CD8-positive, alpha-beta memory T cell (primary cell): ENCODE data around the gene FAM131A. TPM values are rescaled to one million over a fixed set of nuclear protein-coding genes. Genes with fewer than 3 reads are reported as not detected.

Experiments used
- CTCF ChIA-PET: fragments of 350-600 bp; sonication (Branson Sonifier 250); formaldehyde crosslinking; loops from one replicate; lab custom pipeline; 2021; ENCODE audit warnings: antibody characterized with exemption; lab: Charles Lee
- POLR2A ChIA-PET: fragments of 350-600 bp; sonication (Branson Sonifier 250); formaldehyde crosslinking; loops from one replicate; lab custom pipeline; 2021; ENCODE audit warnings: antibody characterized with exemption; lab: Charles Lee
- DNase-seq, 5 donors: peaks; one replicate each; pipeline versions ENCODE4 v3.0.0 to v3.0.0-alpha.2; 2020 to 2022; ENCODE audit warnings: mixed read lengths in 1 of 5
- H3K27ac ChIP-seq: one replicate; pipeline ENCODE4 v1.7.0; 2013; ENCODE audit warnings: low read depth, mild to moderate bottlenecking, low read length, moderate library complexity
- H3K27me3 ChIP-seq: 2 replicates; pipeline ENCODE4 v1.7.0; 2013; ENCODE audit warnings: low read length, mild to moderate bottlenecking; ENCODE audit not compliant: insufficient read depth, poor library complexity, severe bottlenecking
- H3K36me3 ChIP-seq: 2 replicates; pipeline ENCODE4 v1.7.0; 2013; ENCODE audit warnings: mild to moderate bottlenecking, low read length, moderate library complexity; ENCODE audit not compliant: insufficient read depth
- H3K4me1 ChIP-seq: 2 replicates; pipeline ENCODE4 v1.7.0; 2013; ENCODE audit warnings: mild to moderate bottlenecking, low read length, moderate library complexity; ENCODE audit not compliant: insufficient read depth
- H3K4me3 ChIP-seq: 2 replicates; pipeline ENCODE4 v1.7.0; 2013; ENCODE audit warnings: mild to moderate bottlenecking, low read length
- H3K9me3 ChIP-seq: 2 replicates; pipeline ENCODE4 v1.7.0; 2013; ENCODE audit warnings: mild to moderate bottlenecking, low read length
- H3K27ac Mint-ChIP-seq, 8 donors: one replicate each; pipeline ENCODE4 v1.8.0; 2020 to 2021; ENCODE audit warnings: mixed read lengths in 8 of 8, mild to moderate bottlenecking in 6 of 8, inconsistent platforms in 3 of 8, moderate library complexity in 3 of 8
- H3K27me3 Mint-ChIP-seq, 2 donors: one replicate each; pipeline ENCODE4 v1.8.0; 2020 to 2021; ENCODE audit warnings: mixed read lengths in 2 of 2, mild to moderate bottlenecking in 1 of 2, moderate library complexity in 1 of 2
- H3K36me3 Mint-ChIP-seq, 3 donors: one replicate each; pipeline ENCODE4 v1.8.0; 2020 to 2021; ENCODE audit warnings: mixed read lengths in 3 of 3, inconsistent platforms in 1 of 3, mild to moderate bottlenecking in 1 of 3
- H3K4me1 Mint-ChIP-seq, 3 donors: one replicate each; pipeline ENCODE4 v1.8.0; 2020 to 2021; ENCODE audit warnings: mixed read lengths in 3 of 3, inconsistent platforms in 1 of 3, mild to moderate bottlenecking in 1 of 3
- H3K4me3 Mint-ChIP-seq, 7 donors: one replicate each; pipeline ENCODE4 v1.8.0; 2020 to 2021; ENCODE audit warnings: mixed read lengths in 7 of 7, mild to moderate bottlenecking in 6 of 7, moderate library complexity in 4 of 7, inconsistent platforms in 2 of 7
- H3K9me3 Mint-ChIP-seq, 5 donors: one replicate each; pipeline ENCODE4 v1.8.0; 2020 to 2022; ENCODE audit warnings: mixed read lengths in 5 of 5, mild to moderate bottlenecking in 3 of 5, moderate library complexity in 2 of 5, inconsistent platforms in 1 of 5
- polyA plus RNA-seq: library from polyadenylated mRNA; unstranded; fragments of 300-500 nt; fragmentation: Illumina TruSeq; gene quantifications from one replicate; pipeline ENCODE4 v1.2.3, GENCODE V29; 2021
- total RNA-seq, 2 experiments: library from RNA; stranded (reverse); gene quantifications; one replicate each; pipeline ENCODE4 v1.2.3, GENCODE V29; 2021

Gene FAM131A
- total and polyA plus RNA-seq, 3 experiments from 2014 or later = 2.2 to 2.4 (median 2.2) TPM

DNA sequence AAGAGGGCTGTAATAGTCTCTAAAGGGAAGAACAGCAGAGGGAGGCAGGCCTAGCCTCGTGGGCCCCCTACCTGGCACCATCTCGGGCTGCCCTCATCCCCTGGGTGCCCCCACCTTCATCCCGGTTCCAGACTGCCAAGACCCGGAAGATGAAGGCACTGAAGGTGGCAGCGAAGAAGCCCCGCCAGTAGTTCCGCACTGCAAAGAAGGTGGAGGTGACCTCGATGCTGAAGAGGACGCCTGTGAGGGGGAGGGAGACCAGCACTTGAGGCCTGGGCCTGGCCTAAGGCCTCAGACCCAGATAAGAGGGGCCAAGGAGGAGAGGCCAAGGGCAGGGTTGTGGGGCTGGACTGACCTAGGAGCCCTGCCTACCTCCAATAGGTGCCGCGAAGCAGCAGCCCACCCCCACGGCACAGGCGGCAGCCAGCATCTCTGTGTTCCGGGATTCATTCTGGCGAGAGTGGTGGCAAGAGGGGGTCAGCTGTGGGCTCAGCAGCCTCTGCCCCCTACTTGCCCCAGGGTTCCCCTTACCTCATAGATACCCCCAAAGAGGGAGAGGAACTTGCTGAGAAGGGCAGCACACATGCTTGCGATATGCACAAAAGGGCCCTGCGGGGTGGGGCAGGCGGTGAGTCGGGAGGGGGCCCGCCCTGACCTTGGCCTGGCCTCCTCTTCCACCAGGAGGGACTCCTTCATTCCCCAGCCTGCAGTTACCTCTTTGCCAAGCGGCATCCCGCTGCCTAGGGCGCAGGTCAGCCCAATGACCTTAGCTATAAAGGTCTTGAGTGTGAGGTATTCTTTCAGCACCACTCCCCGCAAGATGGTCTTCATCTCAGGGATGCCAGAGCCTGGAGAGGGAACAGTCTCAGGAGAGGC, 20.1 kb downstream of the FAM131A start:
- ChIA-PET CTCF (interaction anchor here (1.2 to 1.5 kb wide), 3 partner anchors 14 to 185 kb away, joined by 3 read pairs; no protein-coding TSS in a partner anchor), POLR2A (no interaction called here)
- DNase-seq = no peak
- Mint-ChIP-seq H3K4me1 (peaks cover 5 to 10% (median 8%) of the 10 kb centered on the region in 3 donors), H3K36me3 (peaks cover 0 to 5% (median 0%) of the 10 kb centered on the region in 3 donors), H3K4me3 (peak overlapping the region in 1 of 7 donors; percentile 69), H3K27me3 (no peaks in the 10 kb centered on the region), H3K27ac (peak overlapping the region in 1 of 8 donors; percentile 39), H3K9me3 (no peaks in the 10 kb centered on the region)
- Histone ChIP-seq H3K27me3 (no peaks in the 10 kb centered on the region), H3K4me3 (no peak overlapping the region), H3K27ac (no peak overlapping the region), H3K9me3 (no peaks in the 10 kb centered on the region), H3K36me3 (no peaks in the 10 kb centered on the region), H3K4me1 (peaks cover 13% of the 10 kb centered on the region)

DNA sequence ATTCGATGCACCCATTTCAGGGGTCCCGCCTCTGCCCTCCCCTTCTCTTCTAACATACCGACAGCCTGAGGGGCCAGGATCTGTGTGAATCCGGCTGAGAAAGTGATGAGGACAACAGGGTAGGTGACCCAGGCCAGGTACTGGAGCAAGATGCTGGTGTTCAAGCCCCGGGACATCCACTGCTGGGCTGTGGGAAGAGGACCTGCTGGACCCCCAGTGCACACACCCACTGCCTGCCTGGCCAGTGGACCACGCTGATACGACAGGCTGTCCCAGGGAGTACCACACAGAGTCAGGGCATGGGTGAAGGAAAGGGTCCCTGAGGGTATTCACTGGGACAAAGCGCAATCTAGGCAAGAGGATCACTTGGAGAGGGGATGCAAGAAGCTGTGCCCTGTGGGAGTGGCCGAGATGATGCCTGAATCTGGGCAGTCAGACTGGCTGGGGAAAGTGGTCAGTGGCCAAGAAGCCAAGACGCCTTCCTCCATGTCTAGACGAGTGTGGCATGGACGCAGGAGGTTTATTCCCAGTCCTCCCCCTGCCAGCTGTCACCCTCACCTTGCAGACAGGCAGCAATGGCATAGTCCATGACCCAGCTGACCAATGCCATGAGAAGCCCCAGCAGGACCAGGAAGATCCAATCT, 20.8 kb downstream of the FAM131A start:
- H3K9me3 ChIP-seq = no peaks in the 10 kb centered on the region
- ChIA-PET POLR2A (no interaction called here), CTCF (interaction anchor here (1.2 to 1.5 kb wide), 2 partner anchors 13 to 155 kb away, joined by 3 read pairs; no protein-coding TSS in a partner anchor)
- Mint-ChIP-seq H3K4me3 (peak overlapping the region in 2 of 7 donors; percentile 38 to 78), H3K27me3 (peaks cover 0 to 3% of the 10 kb centered on the region in 2 donors), H3K36me3 (peaks cover 0 to 8% (median 0%) of the 10 kb centered on the region in 3 donors), H3K27ac (peak overlapping the region in 2 of 8 donors; percentile 39 to 74), H3K9me3 (peaks cover 0 to 1% (median 0%) of the 10 kb centered on the region in 5 donors), H3K4me1 (peaks cover 7 to 12% (median 9%) of the 10 kb centered on the region in 3 donors)
- no peak for DNase-seq
- H3K4me3 ChIP-seq = no peak overlapping the region
- H3K27ac ChIP-seq = no peak overlapping the region
- no peaks in the 10 kb centered on the region for H3K36me3 ChIP-seq
- peaks cover 13% of the 10 kb centered on the region for H3K4me1 ChIP-seq
- H3K27me3 ChIP-seq = no peaks in the 10 kb centered on the region

DNA sequence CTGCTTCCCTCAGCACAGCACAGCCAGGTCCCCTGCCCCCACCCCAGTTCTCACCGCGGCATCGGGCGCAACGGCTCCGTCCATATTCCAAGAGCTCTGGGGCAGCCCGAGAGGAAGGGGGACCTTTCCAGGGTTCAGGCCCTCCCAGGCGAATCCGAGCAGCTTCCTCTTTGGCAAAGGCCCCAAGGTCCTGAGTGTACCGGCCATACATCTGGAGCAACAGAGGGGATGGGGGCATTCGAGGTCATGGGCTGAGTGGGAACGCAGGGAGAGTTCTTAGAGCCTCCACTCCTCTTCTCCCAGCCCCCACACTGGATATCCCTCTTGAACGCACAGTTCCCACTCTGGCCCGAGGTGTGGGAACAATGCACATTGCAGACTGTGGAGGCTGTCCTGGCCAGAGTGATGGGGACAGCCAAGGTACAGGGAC, 21.5 kb downstream of the FAM131A start:
- Histone ChIP-seq H3K4me1 (peaks cover 16% of the 10 kb centered on the region), H3K4me3 (no peak overlapping the region), H3K9me3 (no peaks in the 10 kb centered on the region), H3K27me3 (no peaks in the 10 kb centered on the region), H3K27ac (no peak overlapping the region), H3K36me3 (no peaks in the 10 kb centered on the region)
- Mint-ChIP-seq H3K27ac (no peak overlapping the region), H3K27me3 (peaks cover 0 to 4% of the 10 kb centered on the region in 2 donors), H3K36me3 (peaks cover 0 to 11% (median 0%) of the 10 kb centered on the region in 3 donors), H3K9me3 (peaks cover 0 to 2% (median 0%) of the 10 kb centered on the region in 5 donors), H3K4me3 (peak overlapping the region in 2 of 7 donors; percentile 62 to 78), H3K4me1 (peaks cover 12 to 14% (median 13%) of the 10 kb centered on the region in 3 donors)
- ChIA-PET CTCF (interaction anchor here (0.8 to 3.5 kb wide), 3 partner anchors 13 to 155 kb away, joined by 3 to 18 read pairs (median 3); no protein-coding TSS in a partner anchor), POLR2A (no interaction called here)
- DNase-seq = no peak

DNA sequence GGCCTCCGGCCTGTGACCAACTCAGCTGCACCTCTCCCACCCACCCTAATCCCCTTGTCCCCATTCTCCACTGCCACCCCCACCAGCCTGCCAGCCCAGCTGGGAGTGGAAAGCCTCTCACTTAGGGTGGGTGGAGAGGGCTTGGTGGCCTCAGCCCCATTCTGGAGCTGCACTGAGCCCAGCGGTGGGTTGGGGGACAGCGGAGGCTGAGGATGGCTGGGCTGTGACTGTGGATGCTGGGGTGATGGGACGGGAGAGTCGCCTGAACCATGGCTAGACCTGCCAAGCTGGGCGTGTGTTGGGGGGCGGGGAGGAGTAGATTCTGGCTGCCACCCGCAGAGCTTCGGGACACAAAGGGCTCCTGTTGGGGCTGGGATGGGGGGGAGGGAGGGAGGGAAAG, 22.2 kb downstream of the FAM131A start:
- no peak for DNase-seq
- peaks cover 15 to 19% (median 17%) of the 10 kb centered on the region in 3 donors for H3K4me1 Mint-ChIP-seq
- H3K4me1 ChIP-seq = peaks cover 19% of the 10 kb centered on the region

DNA sequence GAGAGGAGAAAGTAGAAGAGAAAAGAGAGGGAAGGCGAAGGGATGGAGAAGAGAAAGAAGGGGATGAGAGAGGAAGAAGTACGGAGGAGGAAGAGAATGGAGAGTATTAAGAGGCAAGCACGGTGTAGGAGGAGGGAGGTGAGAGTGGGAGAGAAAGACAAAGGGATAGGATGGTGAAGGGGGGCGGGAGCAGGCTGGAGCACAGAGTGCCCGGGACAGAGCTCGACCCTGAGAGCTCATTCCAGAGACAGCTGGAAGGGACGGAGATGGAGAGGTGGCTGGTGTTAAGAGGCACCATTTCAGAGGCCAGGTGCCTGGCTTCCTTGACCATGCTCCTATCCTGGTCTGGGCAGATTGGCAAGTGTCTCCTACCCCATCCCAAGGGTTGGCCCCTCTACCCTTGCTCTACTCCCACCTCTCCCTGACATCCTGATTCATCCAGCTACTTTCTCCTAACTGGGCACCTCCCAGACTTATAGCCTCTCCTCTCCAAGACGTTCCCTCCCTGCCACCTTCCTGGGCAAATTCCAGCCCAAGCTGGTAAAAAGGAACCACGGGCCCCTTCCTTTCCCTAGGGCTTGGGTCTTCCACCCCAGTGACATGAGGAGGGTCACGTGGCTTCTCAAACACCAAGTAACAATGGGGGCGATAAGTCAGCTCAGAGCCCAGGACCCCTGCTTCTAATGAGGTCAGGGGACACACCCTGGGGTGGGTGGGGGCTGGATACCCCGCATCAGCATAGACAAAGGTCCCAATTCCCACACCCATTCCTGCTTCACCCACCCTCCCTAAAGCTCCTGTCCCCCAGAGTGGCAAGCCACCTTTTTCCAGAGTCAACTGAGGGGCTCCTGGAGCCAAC, 22.9 kb downstream of the FAM131A start:
- H3K27ac Mint-ChIP-seq = peak overlapping the region in 5 of 8 donors; percentile 29 to 97 (median 76)
- Histone ChIP-seq H3K4me1 (peaks cover 23% of the 10 kb centered on the region), H3K4me3 (peak overlapping the region; percentile 47), H3K36me3 (peaks cover 5% of the 10 kb centered on the region), H3K27me3 (no peaks in the 10 kb centered on the region), H3K27ac (peak overlapping the region; percentile 33), H3K9me3 (no peaks in the 10 kb centered on the region)
- peak overlapping the region; percentile 84 to 91 (median 87) for H3K4me3 Mint-ChIP-seq
- H3K4me1 Mint-ChIP-seq = peaks cover 22 to 25% (median 22%) of the 10 kb centered on the region in 3 donors
- POLR2A ChIA-PET = no interaction called here
- peaks cover 0 to 2% (median 0%) of the 10 kb centered on the region in 5 donors for H3K9me3 Mint-ChIP-seq
- H3K36me3 Mint-ChIP-seq = peaks cover 0 to 15% (median 4%) of the 10 kb centered on the region in 3 donors
- DNase-seq = no peak
- peaks cover 0 to 4% of the 10 kb centered on the region in 2 donors for H3K27me3 Mint-ChIP-seq
- CTCF ChIA-PET = interaction anchor here (0.7 to 3.5 kb wide), 4 partner anchors 12 to 201 kb away, joined by 3 to 18 read pairs (median 3); partner anchors contain the start of gene EEF1AKMT4

More for the DNA sequence above, 22.2 kb downstream of the FAM131A start:
- Mint-ChIP-seq H3K36me3 (peaks cover 0 to 11% (median 0%) of the 10 kb centered on the region in 3 donors), H3K4me3 (peak overlapping the region in 4 of 7 donors; percentile 84 to 89 (median 86)), H3K27me3 (peaks cover 0 to 4% of the 10 kb centered on the region in 2 donors), H3K9me3 (peaks cover 0 to 2% (median 0%) of the 10 kb centered on the region in 5 donors), H3K27ac (peak overlapping the region in 1 of 8 donors; percentile 76)
- Histone ChIP-seq H3K27ac (no peak overlapping the region), H3K27me3 (no peaks in the 10 kb centered on the region), H3K9me3 (no peaks in the 10 kb centered on the region), H3K36me3 (peaks cover under 1% of the 10 kb centered on the region), H3K4me3 (no peak overlapping the region)
- ChIA-PET CTCF (interaction anchor here (0.8 to 3.5 kb wide), 2 partner anchors 12 to 14 kb away, joined by 3 to 18 read pairs; no protein-coding TSS in a partner anchor), POLR2A (no interaction called here)

DNA sequence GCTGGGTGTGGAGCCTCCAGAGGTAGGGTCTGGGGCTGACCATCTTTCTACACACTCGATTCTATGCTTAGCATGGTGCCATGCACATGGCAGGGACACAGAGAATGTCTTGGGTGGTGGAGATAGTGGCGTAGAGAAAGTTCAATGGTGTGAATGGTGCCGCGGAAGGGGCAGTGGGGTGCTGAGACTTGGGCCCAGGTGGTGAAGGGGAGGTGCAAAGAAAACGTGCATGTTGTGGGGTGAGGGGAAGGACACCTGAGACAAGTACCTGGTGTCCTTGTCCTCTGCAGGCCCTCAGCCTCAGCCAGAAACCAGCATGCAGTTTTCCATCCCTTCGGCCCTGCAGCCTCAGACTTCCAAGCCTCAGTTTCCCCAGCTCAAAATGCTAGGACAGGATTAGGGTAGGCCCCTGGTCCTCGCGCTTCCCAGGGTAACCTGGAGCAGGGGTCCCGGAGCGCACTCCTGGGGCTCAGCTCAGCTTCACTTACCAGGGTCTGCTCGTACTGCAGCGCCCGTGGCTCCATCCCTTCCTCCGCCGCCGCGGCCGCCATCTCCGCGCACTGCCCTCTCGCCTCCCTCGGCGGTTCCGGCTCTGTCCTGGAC, 23.6 kb downstream of the FAM131A start:
- H3K9me3 Mint-ChIP-seq = peaks cover 0 to 2% (median 0%) of the 10 kb centered on the region in 5 donors
- CTCF ChIA-PET = interaction anchor here (0.7 to 3.5 kb wide), 7 partner anchors 11 to 200 kb away, joined by 3 to 18 read pairs (median 3); partner anchors contain the start of gene EEF1AKMT4
- POLR2A ChIA-PET = no interaction called here
- H3K36me3 Mint-ChIP-seq = peaks cover 0 to 19% (median 4%) of the 10 kb centered on the region in 3 donors
- peak overlapping the region; percentile 84 to 91 (median 87) for H3K4me3 Mint-ChIP-seq
- no peaks in the 10 kb centered on the region for H3K27me3 ChIP-seq
- H3K9me3 ChIP-seq = no peaks in the 10 kb centered on the region
- peak overlapping the region; percentile 33 for H3K27ac ChIP-seq
- H3K4me1 Mint-ChIP-seq = peaks cover 22 to 27% (median 25%) of the 10 kb centered on the region in 3 donors
- H3K4me1 ChIP-seq = peaks cover 23% of the 10 kb centered on the region
- H3K36me3 ChIP-seq = peaks cover 5% of the 10 kb centered on the region
- DNase-seq = peak in 1 of 5 donors; percentile 6
- H3K4me3 ChIP-seq = peak overlapping the region; percentile 47
- H3K27ac Mint-ChIP-seq = peak overlapping the region in 5 of 8 donors; percentile 3 to 97 (median 32)
- H3K27me3 Mint-ChIP-seq = peaks cover 0 to 4% of the 10 kb centered on the region in 2 donors
